HepG2 (cell line): Measurements from ENCODE around the gene SHF. TPM values are rescaled to one million over a fixed set of nuclear protein-coding genes. Genes with fewer than 3 reads are reported as not detected.

Source experiments
- ARID4A ChIP-seq: sonication (generic); formaldehyde crosslinking; IDR thresholded peaks from 2 replicates; pipeline ENCODE4 v1.5.0; 2020; ENCODE audit warnings: mild to moderate bottlenecking, missing genetic modification reagents, borderline replicate concordance
- HNF1A ChIP-seq, 2 experiments: sonication (generic) in 1 of 2; formaldehyde crosslinking in 1 of 2; IDR thresholded peaks; 2 replicates each; pipeline versions ENCODE4 v1.4.0 to v1.6.1; 2016 to 2020; ENCODE audit warnings: borderline replicate concordance in 1 of 2, low read depth in 1 of 2, mild to moderate bottlenecking in 1 of 2, missing genetic modification reagents in 1 of 2
- HNRNPLL ChIP-seq: fragments of 200-400 bp; formaldehyde crosslinking; IDR thresholded peaks from 2 replicates; pipeline ENCODE4 v1.6.1; 2017; ENCODE audit warnings: mild to moderate bottlenecking, low read depth, low read length; ENCODE audit not compliant: poor library complexity, severe bottlenecking
- ISL2 ChIP-seq: sonication (generic); formaldehyde crosslinking; IDR thresholded peaks from 2 replicates; pipeline ENCODE4 v1.5.0; 2020; ENCODE audit warnings: missing genetic modification reagents
- PLSCR1 ChIP-seq: sonication (generic); formaldehyde crosslinking; IDR thresholded peaks from 2 replicates; pipeline ENCODE4 v1.5.0; 2020; ENCODE audit warnings: missing genetic modification reagents, mild to moderate bottlenecking, borderline replicate concordance
- SAP130 ChIP-seq: IDR thresholded peaks from 2 replicates; pipeline ENCODE4 v1.6.1; 2016; ENCODE audit warnings: low read depth
- ZGPAT ChIP-seq: IDR thresholded peaks from 2 replicates; pipeline ENCODE4 v1.6.1; 2016; ENCODE audit warnings: mild to moderate bottlenecking
- ZNF281 ChIP-seq: sonication (generic); formaldehyde crosslinking; IDR thresholded peaks from 2 replicates; pipeline ENCODE4 v1.4.0; 2020; ENCODE audit warnings: missing genetic modification reagents, borderline replicate concordance
- ZNF556 ChIP-seq: sonication (generic); formaldehyde crosslinking; IDR thresholded peaks from 2 replicates; pipeline ENCODE4 v1.4.0; 2020; ENCODE audit warnings: mild to moderate bottlenecking, missing genetic modification reagents, borderline replicate concordance
- ZNF704 ChIP-seq: sonication (generic); formaldehyde crosslinking; IDR thresholded peaks from 2 replicates; pipeline ENCODE4 v1.8.1; 2023; ENCODE audit warnings: mild to moderate bottlenecking, inconsistent platforms, moderate library complexity, missing genetic modification reagents, borderline replicate concordance
- ZNF773 ChIP-seq: sonication (generic); formaldehyde crosslinking; IDR thresholded peaks from 2 replicates; pipeline ENCODE4 v1.4.0; 2020; ENCODE audit warnings: missing genetic modification reagents, borderline replicate concordance
- polyA plus RNA-seq, 8 experiments: library from polyadenylated mRNA; depleted of rRNA in 3 of 8; stranded (reverse) in 7 of 8; unstranded in 1 of 8; fragments of >200 nt; fragmentation: Illumina TruSeq in 4 of 8; extraction: Trizol in 4 of 8; gene quantifications; 2 replicates each; pipeline versions ENCODE4 v1.2.1 to v1.2.3, GENCODE V29; 2011 to 2016; ENCODE audit warnings: low read depth in 4 of 8, missing spikeins in 1 of 8, mixed read lengths in 1 of 8; ENCODE audit not compliant: insufficient read depth in 1 of 8
- total RNA-seq, 5 experiments: library from RNA; depleted of rRNA; stranded (reverse); fragments of >200 nt; fragmentation: Illumina TruSeq; extraction: Trizol; gene quantifications; 2 replicates each; pipeline ENCODE4 v1.2.3, GENCODE V29; 2016; ENCODE audit warnings: low read depth in 1 of 5

Gene SHF
- total and polyA plus RNA-seq, 2 of the 13 experiments (the other 11 are each of a cell fraction or from before 2014, with no cell fraction given), result 20.9 to 25.5 TPM

- TF ChIP-seq ZNF281 (peak; percentile 95), ISL2 (CRISPR knock-in tag) (0 out of 2 replicates have a peak, but pooled peaks have one; percentile 31), PLSCR1 (CRISPR knock-in tag) (no peak), ARID4A (CRISPR knock-in tag) (peak; percentile 68; the same call in 1 of the 2 replicates), ZNF556 (CRISPR knock-in tag) (0 out of 2 replicates have a peak, but pooled peaks have one; percentile 52), HNF1A (IDR thresholded peaks at IDR 0.05; ENCODE audit: low read depth) (no peak), HNF1A (CRISPR knock-in tag; IDR thresholded peaks at IDR 0.05; ENCODE audit: borderline replicate concordance) (no peak), ZNF704 (CRISPR knock-in tag) (no peak), SAP130 (CRISPR knock-in tag) (peak; percentile 71), HNRNPLL (peak; percentile 27), ZGPAT (CRISPR knock-in tag) (no peak), ZNF773 (CRISPR knock-in tag) (no peak)
Observed at GRCh38 chr15:45186771-45187577, 792 bp downstream of the SHF start (continued).
